Measurements from ENCODE around the gene ARMC6.
A peak's percentile ranks its signal among the peaks of the same experiment; 100 is the strongest.

ARMC6 gene

GRCh38 chr19:19054939-19055440 is 21.6 kb downstream of the ARMC6 start:
- DNase-seq (ENCODE audit: low spot score): no peak

GRCh38 chr19:19055701-19056100 is 22.3 kb downstream of the ARMC6 start:
- no peak for DNase-seq (ENCODE audit: low spot score)

GRCh38 chr19:19056636-19057275 is 23.4 kb downstream of the ARMC6 start:
- no peak for DNase-seq (ENCODE audit: low spot score)

GRCh38 chr19:19057317-19057716 is 23.9 kb downstream of the ARMC6 start:
- DNase-seq (ENCODE audit: low spot score): no peak

- DNase-seq (ENCODE audit: low spot score): no peak
These were observed 24.3 kb downstream of the ARMC6 start for GRCh38 chr19:19057720-19058119.

- no peak for DNase-seq (ENCODE audit: low spot score)
These were observed 25.8 kb downstream of the ARMC6 start for GRCh38 chr19:19059018-19059836.

- DNase-seq (ENCODE audit: low spot score): no peak
These were observed 26.6 kb downstream of the ARMC6 start for GRCh38 chr19:19059837-19060611.

GRCh38 chr19:19061506-19061905 is 28.1 kb downstream of the ARMC6 start:
- DNase-seq (ENCODE audit: low spot score): no peak

GRCh38 chr19:19062454-19063182 is 29.2 kb downstream of the ARMC6 start:
- DNase-seq (ENCODE audit: low spot score): no peak

- DNase-seq (ENCODE audit: low spot score): peak; percentile 97
These were observed 30.0 kb downstream of the ARMC6 start, which contains the start of gene SLC25A42 for GRCh38 chr19:19063183-19064097. Gene SLC25A42, plus strand, starts transcription at chr19:19063994. Its CDS starts 32,131 bp downstream, at chr19:19096125.

GRCh38 chr19:19064098-19064722 is 30.8 kb downstream of the ARMC6 start:
- DNase-seq (ENCODE audit: low spot score): peak; percentile 16

GRCh38 chr19:19064811-19065745 is 31.7 kb downstream of the ARMC6 start:
- peak; percentile 46 for DNase-seq (ENCODE audit: low spot score)

GRCh38 chr19:19067276-19068072 is 34.1 kb downstream of the ARMC6 start:
- DNase-seq (ENCODE audit: low spot score): no peak

GRCh38 chr19:19068659-19069654 is 35.6 kb downstream of the ARMC6 start:
- no peak for DNase-seq (ENCODE audit: low spot score)

- DNase-seq (ENCODE audit: low spot score): no peak
These were observed 38.5 kb downstream of the ARMC6 start for GRCh38 chr19:19071897-19072296.

- DNase-seq (ENCODE audit: low spot score): no peak
These were observed 40.9 kb downstream of the ARMC6 start for GRCh38 chr19:19074196-19074882.

Measured in COLO829 (cell line).